OCI-LY7 (cell line): Measurements from ENCODE around the gene PPP1R7.

ENCODE experiments used
- CTCF ChIP-seq: fragments of 200-600 bp; sonication (generic); conservative IDR thresholded peaks from 2 replicates; pipeline ENCODE4 v1.5.1; 2014; ENCODE audit warnings: mild to moderate bottlenecking, antibody characterized with exemption, low read length, moderate library complexity, mixed read lengths
- EZH2phosphoT487 ChIP-seq: fragments of 200-600 bp; sonication (generic); IDR thresholded peaks from 2 replicates; pipeline ENCODE4 v1.6.1; 2018; ENCODE audit warnings: low read depth, borderline replicate concordance, mild to moderate bottlenecking, mixed run types, antibody characterized with exemption, low read length, moderate library complexity, mixed read lengths

- no peak for TF ChIP-seq CTCF
- TF ChIP-seq EZH2phosphoT487 = no peak
Observed at GRCh38 chr2:241207151-241207550, 56.9 kb downstream of the PPP1R7 start.
